ENCODE results near the gene ZNF792. TPM values are rescaled to one million over a fixed set of nuclear protein-coding genes. Genes with fewer than 3 reads are reported as not detected.

ZNF792 gene
- total and polyA plus RNA-seq, 2 of the 8 experiments (the other 6 are each of a cell fraction or from before 2014, with no cell fraction given), result 2.5 to 7.2 TPM

GRCh38 chr19:35011737-35012682, 48.0 kb upstream of the ZNF792 start:
- Histone ChIP-seq H3K14ac (ENCODE audit: insufficient read length) (no peak overlapping the region), H3K36me3 (ENCODE audit: control insufficient read depth in 2 of 4, insufficient read depth in 4 of 4, low read length in 3 of 4) (peaks cover 37 to 67% (median 56%) of the 10 kb centered on the region in 4 experiments), H2BK12ac (ENCODE audit: low read depth, low read length) (no peak overlapping the region), H3K79me1 (ENCODE audit: low read depth, low read length) (no peaks in the 10 kb centered on the region; the same call in 1 of the 2 replicates), H3K18ac (ENCODE audit: extremely low read depth, low read length) (no peak overlapping the region), H3K79me2 (ENCODE audit: control insufficient read depth in 1 of 2, insufficient read depth in 2 of 2, low read length in 2 of 2) (peaks cover 0 to 6% of the 10 kb centered on the region in 2 experiments; a peak in 1 of 4 replicates), H2AK5ac (ENCODE audit: low read depth, low read length) (no peak overlapping the region), H3K4me1 (replicated peaks in 1 of 4; ENCODE audit: control insufficient read depth in 3 of 4, insufficient read depth in 4 of 4, low read length in 3 of 4) (no peaks in the 10 kb centered on the region), H4K5ac (ENCODE audit: insufficient read length, low read depth, low read length) (no peak overlapping the region), H3K27me3 (replicated peaks in 1 of 4; ENCODE audit: control insufficient read depth in 3 of 4, extremely low read depth in 1 of 4, insufficient read depth in 3 of 4, low read length in 3 of 4) (no peaks in the 10 kb centered on the region; a peak in 1 of 7 replicates), H2BK15ac (ENCODE audit: low read length) (no peak overlapping the region), H2BK120ac (replicated peaks; ENCODE audit: low read depth, low read length) (no peak overlapping the region), H3K56ac (replicated peaks; ENCODE audit: insufficient read length, low read depth, low read length) (no peak overlapping the region), H3K27ac (ENCODE audit: low read depth, low read length) (no peak overlapping the region), H3K4me2 (ENCODE audit: insufficient read depth in 1 of 2, low read depth in 2 of 2, low read length in 2 of 2) (no peak overlapping the region), H3K4me3 (ENCODE audit: extremely low read depth in 1 of 4, insufficient read depth in 2 of 4, low read depth in 3 of 4, low read length in 4 of 4) (no peak overlapping the region), H3K23me2 (ENCODE audit: low read depth, low read length) (no peaks in the 10 kb centered on the region), H3K23ac (ENCODE audit: insufficient read length) (no peak overlapping the region), H2AFZ (ENCODE audit: low read length) (no peak overlapping the region), H4K20me1 (replicated peaks in 1 of 2; ENCODE audit: control insufficient read depth in 1 of 2, insufficient read depth in 2 of 2, low read length in 2 of 2) (peaks cover 8 to 20% of the 10 kb centered on the region in 2 experiments), H2BK20ac (ENCODE audit: low read length) (no peak overlapping the region), H3K9me3 (ENCODE audit: insufficient read depth in 2 of 2, low read depth in 1 of 2, low read length in 1 of 2) (no peaks in the 10 kb centered on the region), H3K4ac (replicated peaks; ENCODE audit: insufficient read length, low read depth, low read length) (no peak overlapping the region), H3K9ac (replicated peaks in 1 of 4; ENCODE audit: extremely low read depth in 1 of 4, low read depth in 3 of 4, low read length in 3 of 4) (no peak overlapping the region), H2BK5ac (ENCODE audit: low read depth, low read length) (no peak overlapping the region), H4K91ac (replicated peaks; ENCODE audit: insufficient read length, low read length) (no peak overlapping the region), H4K8ac (ENCODE audit: extremely low read depth, insufficient read depth, low read length) (no peak overlapping the region)
- POLR2A ChIA-PET (ENCODE audit: partially characterized antibody), result interaction anchor here (0.6 to 24.8 kb wide), 9 partner anchors 7 to 794 kb away, joined by 3 to 366 read pairs (median 3); partner anchors contain the start of genes GRAMD1A and SCN1B
- DNase-seq (ENCODE audit: low read depth in 1 of 2, low spot score in 2 of 2), result no peak
- CTCF ChIA-PET (ENCODE audit: partially characterized antibody), result interaction anchor here (0.6 to 12.2 kb wide), 19 partner anchors 9 to 1912 kb away, joined by 3 to 174 read pairs (median 5); partner anchors contain the start of gene ZNF30
- no peak for FAIRE-seq
- WGBS, 2 experiments (ENCODE audit: extremely low coverage in 1 of 2, insufficient coverage in 1 of 2, insufficient read length in 1 of 2, insufficient replicate concordance in 2 of 2, low coverage in 1 of 2, low lambda C conversion rate in 2 of 2, missing lambda C conversion rate in 1 of 2), result 94% methylated on average over 18 of the region's 18 CpGs; no CpG with 5 or more reads in 1 of the 2 experiments
- no peak for TF ChIP-seq RAD21 (IDR thresholded peaks at IDR 0.05 in 1 of 2, conservative IDR thresholded peaks at IDR 0.05 in 1 of 2; ENCODE audit: low read depth in 2 of 2, low read length in 2 of 2)
- no peak for TF ChIP-seq SIN3A (conservative IDR thresholded peaks at IDR 0.05 in 1 of 2, IDR thresholded peaks at IDR 0.05 in 1 of 2; ENCODE audit: low read depth in 1 of 2, low read length in 2 of 2)

Measured in H1 (cell line).